Measurements from ENCODE around the gene GORASP2.

- TF ChIP-seq, protein P1, sequence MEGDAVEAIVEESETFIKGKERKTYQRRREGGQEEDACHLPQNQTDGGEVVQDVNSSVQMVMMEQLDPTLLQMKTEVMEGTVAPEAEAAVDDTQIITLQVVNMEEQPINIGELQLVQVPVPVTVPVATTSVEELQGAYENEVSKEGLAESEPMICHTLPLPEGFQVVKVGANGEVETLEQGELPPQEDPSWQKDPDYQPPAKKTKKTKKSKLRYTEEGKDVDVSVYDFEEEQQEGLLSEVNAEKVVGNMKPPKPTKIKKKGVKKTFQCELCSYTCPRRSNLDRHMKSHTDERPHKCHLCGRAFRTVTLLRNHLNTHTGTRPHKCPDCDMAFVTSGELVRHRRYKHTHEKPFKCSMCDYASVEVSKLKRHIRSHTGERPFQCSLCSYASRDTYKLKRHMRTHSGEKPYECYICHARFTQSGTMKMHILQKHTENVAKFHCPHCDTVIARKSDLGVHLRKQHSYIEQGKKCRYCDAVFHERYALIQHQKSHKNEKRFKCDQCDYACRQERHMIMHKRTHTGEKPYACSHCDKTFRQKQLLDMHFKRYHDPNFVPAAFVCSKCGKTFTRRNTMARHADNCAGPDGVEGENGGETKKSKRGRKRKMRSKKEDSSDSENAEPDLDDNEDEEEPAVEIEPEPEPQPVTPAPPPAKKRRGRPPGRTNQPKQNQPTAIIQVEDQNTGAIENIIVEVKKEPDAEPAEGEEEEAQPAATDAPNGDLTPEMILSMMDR (IDR thresholded peaks at IDR 0.05; ENCODE audit: control extremely low read depth in 1 of 3, insufficient read depth in 1 of 3, low read depth in 1 of 3, low read length in 3 of 3) = no peak
- TF ChIP-seq POLR2AphosphoS5 (IDR thresholded peaks at IDR 0.05; ENCODE audit: low read depth, low read length) (no peak), GABPA (IDR thresholded peaks at IDR 0.05; ENCODE audit: borderline replicate concordance, insufficient read depth, low read length) (no peak), SIN3A (conservative IDR thresholded peaks at IDR 0.05 in 1 of 2, IDR thresholded peaks at IDR 0.05 in 1 of 2; ENCODE audit: low read depth in 1 of 2, low read length in 2 of 2) (no peak), SP1 (IDR thresholded peaks at IDR 0.05; ENCODE audit: low read depth, low read length) (no peak), POLR2A (IDR thresholded peaks at IDR 0.05; ENCODE audit: control extremely low read depth in 1 of 2, low read depth in 2 of 2, low read length in 2 of 2) (no peak), RFX5 (IDR thresholded peaks at IDR 0.05; ENCODE audit: borderline replicate concordance, low read depth, low read length) (no peak), CHD1 (IDR thresholded peaks at IDR 0.05; ENCODE audit: low read depth, low read length) (no peak), KDM1A (IDR thresholded peaks at IDR 0.05; ENCODE audit: borderline replicate concordance, low read length) (no peak), YY1 (IDR thresholded peaks at IDR 0.05; ENCODE audit: low read depth, low read length) (no peak)
Measured at GRCh38 chr2:170911314-170911889, 17.7 kb upstream of the GORASP2 start.

All from H1 (cell line).